ENCODE measurements around the gene OOSP1.
"Not testable (repeated sequence)": the region's sequence is repeated elsewhere in the genome, so short reads cannot be mapped to it uniquely, and the experiment has no call there.

Gene OOSP1

DNA sequence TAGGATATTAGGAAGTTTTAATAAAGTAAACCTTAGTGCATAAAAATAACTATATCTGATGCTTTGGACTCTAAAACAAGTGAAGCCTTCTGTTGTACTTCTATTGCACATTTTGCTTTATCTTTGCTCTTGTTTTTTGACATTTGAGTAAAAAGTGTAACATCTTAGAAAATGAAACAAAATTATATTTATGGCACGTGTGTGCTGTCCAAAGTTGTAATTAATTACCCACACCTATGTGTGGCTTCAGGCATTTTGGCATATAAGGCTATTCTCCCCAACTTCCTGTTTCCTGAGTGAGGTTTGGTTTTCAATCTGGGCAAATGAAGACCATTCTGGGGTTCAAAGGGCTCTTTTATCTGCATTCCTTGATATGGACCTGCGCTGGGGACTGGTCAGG, at the start of gene OOSP1:
TSS of gene OOSP1 (plus strand) at position 301 of the 400 bp plus-strand sequence. CDS start at position 324, 23 bp downstream.
- no peak for DNase-seq

DNA sequence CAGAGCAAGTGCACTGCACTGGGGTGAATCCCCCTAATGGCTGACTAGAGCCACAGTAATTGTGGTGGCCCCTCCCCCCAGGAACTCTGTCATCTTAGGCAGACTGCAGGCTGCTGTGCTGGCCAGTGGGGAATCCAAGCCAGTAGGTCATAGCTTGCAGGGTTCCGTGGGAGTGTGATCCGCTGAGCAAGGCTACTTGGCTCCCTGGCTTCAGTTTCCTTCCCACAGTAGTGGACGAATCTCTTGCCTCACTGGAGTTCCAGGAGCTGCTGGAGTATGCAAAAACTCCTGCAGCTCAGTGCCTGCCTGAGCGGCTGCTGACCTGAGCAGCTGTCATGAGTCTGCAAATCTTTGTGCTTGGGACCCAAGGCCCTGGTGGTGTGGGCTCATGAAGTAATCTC, 46.5 kb upstream of the OOSP1 start:
- DNase-seq: no peak

DNA sequence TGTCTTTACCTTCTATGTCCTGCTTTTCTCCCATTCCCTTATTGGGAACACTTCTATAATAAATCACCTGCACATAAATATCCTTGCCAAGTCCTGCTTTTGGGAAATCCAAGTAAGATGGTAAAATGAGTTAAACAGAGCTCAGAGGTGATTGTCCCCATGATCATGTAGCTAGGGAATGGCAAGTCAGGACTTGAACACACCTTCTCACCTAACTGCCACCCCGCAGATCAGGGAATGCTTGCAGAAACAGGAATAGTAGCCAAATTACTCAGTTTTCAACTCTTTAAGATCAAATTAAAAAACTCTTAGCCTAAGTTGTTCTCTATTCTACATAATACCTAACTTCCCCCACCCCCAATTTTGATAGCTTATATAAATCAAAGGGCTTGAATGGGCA, 43.6 kb upstream of the OOSP1 start:
- no peak for DNase-seq

DNA sequence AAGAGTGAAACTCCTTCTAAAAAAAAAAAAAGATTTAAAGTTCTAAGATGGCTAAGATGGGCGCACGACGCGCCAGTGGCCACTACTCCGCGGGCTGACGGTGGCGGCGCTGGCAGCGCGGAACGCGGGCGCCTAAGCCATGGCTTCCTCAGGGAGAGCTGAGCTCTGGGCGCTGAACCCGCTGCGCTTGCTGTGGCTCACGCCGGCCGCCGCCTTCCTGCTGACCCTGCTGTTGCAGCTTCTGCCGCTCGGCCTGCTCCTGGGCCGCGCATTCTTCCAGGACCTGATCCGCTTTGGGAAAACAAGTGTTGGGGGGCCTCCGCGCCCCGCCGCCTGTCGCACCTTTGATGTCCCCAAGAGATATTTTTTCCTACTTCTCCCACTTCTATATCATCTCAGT, 40.2 kb upstream of the OOSP1 start:
- DNase-seq: no peak

- DNase-seq: no peak
These were observed 39.6 kb upstream of the OOSP1 start for GRCh38 chr11:59898650-59899049.

DNA sequence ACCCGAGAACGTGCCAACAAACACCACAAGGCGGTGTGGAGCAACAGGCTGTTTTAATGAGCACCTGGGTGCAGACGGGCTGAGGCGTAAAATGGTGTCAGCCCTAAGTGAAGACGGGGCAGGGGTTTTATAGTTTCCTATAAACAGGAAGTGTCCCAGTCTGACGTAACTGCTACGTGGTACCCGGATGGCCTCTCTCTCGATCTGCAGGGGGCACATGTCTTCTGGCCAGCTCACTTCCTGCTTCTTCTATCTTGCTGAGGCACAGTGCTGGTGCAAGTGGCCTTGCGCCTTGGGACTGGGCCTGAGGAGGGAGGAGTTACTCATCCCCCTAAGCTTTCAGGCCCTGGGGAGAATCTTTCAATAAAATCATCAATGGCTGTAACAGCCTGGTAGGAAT, 38.7 kb upstream of the OOSP1 start:
- DNase-seq: no peak

DNA sequence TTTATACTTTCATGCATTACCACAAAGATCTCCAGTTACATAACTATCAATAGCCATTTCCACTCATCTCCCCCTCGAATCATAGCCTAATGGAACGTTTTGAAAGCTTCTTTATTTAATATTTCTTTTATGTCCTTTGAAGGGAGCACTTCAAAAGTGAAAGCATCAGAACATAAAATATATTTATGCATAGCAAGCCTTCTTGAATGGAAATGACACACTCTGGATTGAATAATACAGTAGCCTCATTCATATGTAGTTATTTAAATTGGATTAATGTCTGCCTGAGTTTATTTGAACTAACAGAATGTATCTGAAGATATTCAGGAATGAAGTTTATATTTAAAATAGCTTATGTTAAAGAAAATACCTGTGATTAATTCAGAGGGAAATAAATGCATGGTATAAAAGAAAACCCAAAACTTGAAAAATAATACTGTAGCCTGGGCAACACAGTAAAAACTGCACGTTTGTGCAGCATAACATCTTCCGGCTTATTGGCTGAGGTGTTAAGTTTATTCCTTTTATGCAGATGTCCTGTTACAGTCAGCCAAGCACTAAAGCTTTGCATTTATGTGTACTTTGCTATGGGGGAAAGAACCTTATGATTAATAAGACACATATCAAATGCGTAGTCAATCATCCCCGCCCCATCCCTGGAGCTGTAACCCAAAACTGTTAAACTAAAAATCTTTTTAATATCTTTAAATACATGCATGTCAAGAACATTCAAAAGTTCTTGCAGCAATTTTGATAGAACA, 37.7 kb upstream of the OOSP1 start:
- no peak for DNase-seq

DNA sequence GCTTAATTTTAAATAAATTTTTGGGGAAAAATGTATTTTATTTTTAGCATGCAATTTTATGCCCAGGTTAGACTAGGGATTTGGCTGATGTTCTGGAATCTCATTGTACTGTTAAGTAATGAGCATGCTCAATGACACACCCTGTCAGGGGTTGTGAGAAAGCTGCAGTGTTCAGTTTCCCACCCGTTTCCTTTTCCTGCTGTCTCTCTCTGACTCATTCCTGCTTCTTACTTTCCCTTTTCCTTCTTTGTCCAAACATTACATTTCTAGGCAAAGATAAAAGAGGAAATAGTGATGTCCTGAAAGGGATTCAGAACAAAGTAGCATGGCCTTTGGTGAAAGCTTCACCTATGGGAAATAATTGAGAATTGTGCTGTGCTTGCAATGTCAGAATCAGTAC, 36.9 kb upstream of the OOSP1 start:
- no peak for DNase-seq

DNA sequence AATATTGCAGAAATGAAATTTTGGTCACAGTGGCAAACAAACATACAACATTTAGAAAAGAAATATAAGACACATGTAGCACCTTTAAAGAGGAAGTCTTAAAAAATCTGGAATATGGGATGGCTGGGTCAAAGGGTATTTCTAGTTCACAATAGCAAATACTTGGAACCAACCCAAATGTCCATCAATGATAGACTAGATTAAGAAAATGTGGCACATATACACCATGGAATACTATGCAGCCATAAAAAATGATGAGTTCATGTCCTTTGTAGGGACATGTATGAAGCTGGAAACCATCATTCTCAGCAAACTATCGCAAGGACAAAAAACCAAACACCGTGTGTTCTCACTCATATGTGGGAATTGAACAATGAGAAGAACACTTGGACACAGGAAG, 34.7 kb upstream of the OOSP1 start:
- DNase-seq: not testable (repeated sequence)

GRCh38 chr11:59918480-59918879, 19.8 kb upstream of the OOSP1 start:
- DNase-seq: no peak

GRCh38 chr11:59918987-59919589, 19.1 kb upstream of the OOSP1 start:
- DNase-seq: peak; percentile 40

GRCh38 chr11:59923813-59924212, 14.4 kb upstream of the OOSP1 start:
- DNase-seq: no peak

DNA sequence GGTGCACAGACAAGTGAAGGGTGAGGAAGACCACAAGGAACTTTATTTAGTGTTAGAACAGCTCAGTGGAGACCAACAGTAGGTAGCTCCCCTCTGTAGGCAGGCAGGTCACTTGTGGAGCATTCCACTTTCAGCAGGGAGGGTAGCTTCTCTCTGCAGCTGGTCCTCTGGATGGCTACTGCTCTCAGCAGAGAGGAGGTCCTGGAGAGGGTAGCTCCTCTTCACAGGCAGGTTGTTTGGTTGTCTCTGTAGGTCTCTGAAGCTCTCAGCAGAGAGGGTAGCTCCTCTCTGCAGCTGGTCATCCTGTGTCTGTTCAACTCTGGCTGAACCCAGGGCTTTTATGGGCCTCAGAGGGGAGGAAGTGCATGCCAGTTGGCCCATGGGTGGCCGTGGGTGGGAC, 6.5 kb upstream of the OOSP1 start:
- no peak for DNase-seq

DNA sequence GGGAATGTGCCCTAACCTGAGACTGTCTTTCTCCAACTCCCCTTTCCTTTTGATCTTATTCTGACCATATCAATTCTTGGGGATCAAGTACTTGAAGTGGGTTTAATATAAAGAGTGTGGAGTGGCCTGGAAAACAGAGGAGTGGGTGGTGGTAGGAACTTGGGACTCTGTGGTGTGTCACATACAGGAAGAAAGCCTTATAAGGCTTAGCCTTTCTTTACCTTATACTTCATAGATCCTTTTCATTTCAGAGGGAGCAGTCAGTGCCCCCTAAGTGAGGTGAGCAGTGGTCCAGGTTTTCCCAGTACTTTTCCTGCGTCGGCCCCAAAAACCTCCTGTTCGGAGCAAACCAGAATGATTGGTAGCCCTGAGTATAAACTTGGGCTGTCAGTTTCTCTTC, 486 bp downstream of the OOSP1 start:
- DNase-seq: no peak

GRCh38 chr11:59939482-59939881, 1.2 kb downstream of the OOSP1 start:
- no peak for DNase-seq

DNA sequence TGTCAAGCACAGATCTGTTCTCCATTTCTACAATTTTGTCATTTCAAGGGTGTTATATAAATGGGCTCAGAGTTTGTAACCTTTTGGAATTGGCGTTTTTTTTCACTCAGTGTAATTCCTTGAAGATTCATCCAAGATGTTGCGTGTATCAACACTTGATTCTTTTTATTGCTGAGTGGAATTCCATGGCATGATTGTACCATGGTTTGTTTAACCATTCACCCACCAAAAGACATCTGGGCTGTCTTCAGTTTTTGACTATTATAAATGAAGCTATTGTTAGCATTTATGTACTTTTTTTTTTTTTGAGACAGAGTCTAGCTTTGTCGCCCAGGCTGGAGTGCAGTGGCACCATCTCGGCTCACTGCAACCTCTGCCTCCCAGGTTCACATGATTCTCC, 2.9 kb downstream of the OOSP1 start:
- DNase-seq: no peak

DNA sequence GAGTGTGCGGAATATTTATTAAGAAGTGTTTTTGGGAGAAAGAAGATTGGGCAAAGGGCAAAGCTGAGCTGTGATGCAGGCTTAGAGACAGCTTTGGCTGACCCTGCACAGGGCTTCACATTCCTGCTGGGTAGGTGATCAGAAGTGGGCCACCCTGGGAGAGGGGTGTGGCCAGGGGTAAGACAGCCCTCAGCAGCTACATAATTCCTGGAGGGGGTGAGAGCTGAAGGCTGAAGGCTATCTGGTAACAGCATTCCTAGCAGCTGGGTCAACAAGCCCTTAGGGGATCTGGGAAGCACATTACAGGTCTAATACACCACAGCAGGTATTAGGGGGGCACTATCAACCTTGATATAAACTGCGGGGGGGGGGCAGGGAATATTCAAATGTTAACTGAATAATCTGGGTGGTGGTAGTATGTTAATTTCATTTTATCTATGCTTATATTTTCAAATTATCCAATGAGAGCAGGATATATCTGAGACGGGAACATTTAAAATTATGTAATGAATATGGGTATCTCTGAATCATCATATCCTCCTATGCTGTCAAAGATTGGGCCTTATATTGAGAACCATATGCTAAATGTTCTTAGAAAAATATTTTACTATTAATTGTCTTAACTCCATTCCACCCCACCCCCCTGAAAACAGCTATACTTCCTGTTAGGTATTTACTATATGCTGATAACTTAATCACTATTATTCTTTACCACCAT, 5.9 kb downstream of the OOSP1 start:
- DNase-seq: no peak

DNA sequence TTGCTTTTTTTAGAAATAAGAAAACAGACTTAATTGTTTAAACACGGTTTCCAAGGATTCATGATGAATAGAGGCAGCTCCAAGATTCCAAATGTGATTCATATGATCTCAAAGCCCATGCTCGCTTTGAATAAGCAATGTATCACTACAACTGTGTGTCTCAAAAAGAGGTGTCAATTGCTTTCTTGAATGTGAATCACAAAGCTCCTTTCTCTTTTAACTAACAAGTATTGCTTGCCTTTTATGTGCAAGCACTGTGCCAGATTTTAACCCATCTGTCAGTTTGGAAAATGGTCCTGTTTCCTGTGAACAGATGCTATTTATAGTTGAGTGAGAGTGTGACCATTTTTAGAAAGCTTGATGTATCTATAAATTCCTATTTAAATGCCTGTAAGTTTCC, 6.5 kb downstream of the OOSP1 start:
- peak; percentile 14 for DNase-seq

GRCh38 chr11:59953463-59954218, 15.4 kb downstream of the OOSP1 start:
- DNase-seq: no peak

GRCh38 chr11:59954219-59954847, 16.1 kb downstream of the OOSP1 start:
- no peak for DNase-seq

- no peak for DNase-seq
These were observed 18.9 kb downstream of the OOSP1 start for GRCh38 chr11:59957094-59957493.

- DNase-seq: no peak
These were observed 22.5 kb downstream of the OOSP1 start for GRCh38 chr11:59960502-59961381.
